NCI-H446 (cell line): ENCODE results near the gene SH2D1B.

Experiments
- DNase-seq, 2 experiments: peaks; one replicate each; lab custom pipeline; 2025; lab: John Stamatoyannopoulos, UW

The SH2D1B gene

GRCh38 chr1:162398999-162399580 is 12.8 kb downstream of the SH2D1B start:
- DNase-seq: no peak

GRCh38 chr1:162397943-162398560 is 13.9 kb downstream of the SH2D1B start:
- no peak for DNase-seq

GRCh38 chr1:162397039-162397448 is 14.9 kb downstream of the SH2D1B start:
- DNase-seq: no peak

- DNase-seq: no peak
These were observed 15.6 kb downstream of the SH2D1B start for GRCh38 chr1:162396201-162396906.

GRCh38 chr1:162391790-162392563 is 20.0 kb downstream of the SH2D1B start:
- DNase-seq: peak in 1 of 2 experiments; percentile 52

- DNase-seq: peak in 1 of 2 experiments; percentile 15
These were observed 21.3 kb downstream of the SH2D1B start for GRCh38 chr1:162390396-162391185.

- no peak for DNase-seq
These were observed 22.0 kb downstream of the SH2D1B start for GRCh38 chr1:162389971-162390370.

- no peak for DNase-seq
These were observed 22.7 kb downstream of the SH2D1B start for GRCh38 chr1:162389021-162389818.

- no peak for DNase-seq
These were observed 23.3 kb downstream of the SH2D1B start for GRCh38 chr1:162388615-162389014.

- DNase-seq: no peak
These were observed 23.8 kb downstream of the SH2D1B start for GRCh38 chr1:162388083-162388594.

- DNase-seq: no peak
These were observed 24.5 kb downstream of the SH2D1B start for GRCh38 chr1:162387226-162388082.

GRCh38 chr1:162386292-162387225 is 25.4 kb downstream of the SH2D1B start:
- DNase-seq: no peak

GRCh38 chr1:162385702-162386101 is 26.2 kb downstream of the SH2D1B start:
- no peak for DNase-seq

GRCh38 chr1:162385280-162385623 is 26.7 kb downstream of the SH2D1B start:
- DNase-seq: no peak

GRCh38 chr1:162384601-162385279 is 27.2 kb downstream of the SH2D1B start:
- no peak for DNase-seq

- DNase-seq: no peak
These were observed 27.8 kb downstream of the SH2D1B start for GRCh38 chr1:162384116-162384515.

- DNase-seq: no peak
These were observed 28.4 kb downstream of the SH2D1B start for GRCh38 chr1:162383516-162383915.

- no peak for DNase-seq
These were observed 28.8 kb downstream of the SH2D1B start for GRCh38 chr1:162383091-162383490.
